Thymus (tissue), 11 donors: ENCODE results near the gene DHRS4. TPM values are rescaled to one million over a fixed set of nuclear protein-coding genes. Genes with fewer than 3 reads are reported as not detected.
"Not testable (repeated sequence)": the region's sequence is repeated elsewhere in the genome, so short reads cannot be mapped to it uniquely, and the experiment has no call there.

ENCODE experiments used
- DNase-seq, 9 donors: peaks; one replicate each; pipeline ENCODE4 v3.0.0-alpha.2; 2013; ENCODE audit warnings: low spot score in 9 of 9, low read depth in 6 of 9, missing footprints in 1 of 9
- H3K27ac ChIP-seq, 2 donors: one replicate each; pipeline ENCODE4 v1.5.1; 2013; ENCODE audit warnings: control low read depth in 1 of 2, low read depth in 1 of 2, low read length in 1 of 2, mild to moderate bottlenecking in 1 of 2, moderate library complexity in 1 of 2
- H3K27me3 ChIP-seq, 2 donors: one replicate each; pipeline ENCODE4 v1.5.1; 2013; ENCODE audit warnings: low read length in 1 of 2; ENCODE audit not compliant: control insufficient read depth in 2 of 2, insufficient read depth in 1 of 2
- H3K36me3 ChIP-seq, 2 donors: one replicate each; pipeline ENCODE4 v1.5.1; 2013; ENCODE audit warnings: low read length in 1 of 2, mild to moderate bottlenecking in 1 of 2, moderate library complexity in 1 of 2; ENCODE audit not compliant: control insufficient read depth in 2 of 2, insufficient read depth in 2 of 2
- H3K4me1 ChIP-seq, 2 donors: one replicate each; pipeline ENCODE4 v1.5.1; 2013; ENCODE audit warnings: low read length in 2 of 2; ENCODE audit not compliant: control insufficient read depth in 2 of 2, insufficient read depth in 2 of 2
- H3K4me3 ChIP-seq, 2 donors: one replicate each; pipeline ENCODE4 v1.5.1; 2013; ENCODE audit warnings: low read length in 2 of 2, control low read depth in 1 of 2, mild to moderate bottlenecking in 1 of 2
- H3K9me3 ChIP-seq, 2 donors: one replicate each; pipeline ENCODE4 v1.5.1; 2013; ENCODE audit warnings: low read length in 1 of 2, mild to moderate bottlenecking in 1 of 2; ENCODE audit not compliant: control insufficient read depth in 2 of 2, insufficient read depth in 1 of 2
- WGBS: extraction: QIAGEN DNeasy Blood & Tissue Kit; methylation state at CpG from one replicate; pipeline ENCODE4 v1.1.7; 2013; 5-methylcytosine and 5-hydroxymethylcytosine counted together
- polyA plus RNA-seq: library from polyadenylated mRNA; stranded (reverse); fragments of 200-250 nt; gene quantifications from one replicate; pipeline ENCODE4 v1.2.3, GENCODE V29; 2013
- total RNA-seq: library from RNA; stranded (reverse); fragments of 120-200 nt; gene quantifications from one replicate; pipeline ENCODE4 v1.2.4, GENCODE V29; 2013
- donor health status: healthy.

The DHRS4 gene
- total and polyA plus RNA-seq, 2 donors, result 23.6 to 28.3 TPM

DNA sequence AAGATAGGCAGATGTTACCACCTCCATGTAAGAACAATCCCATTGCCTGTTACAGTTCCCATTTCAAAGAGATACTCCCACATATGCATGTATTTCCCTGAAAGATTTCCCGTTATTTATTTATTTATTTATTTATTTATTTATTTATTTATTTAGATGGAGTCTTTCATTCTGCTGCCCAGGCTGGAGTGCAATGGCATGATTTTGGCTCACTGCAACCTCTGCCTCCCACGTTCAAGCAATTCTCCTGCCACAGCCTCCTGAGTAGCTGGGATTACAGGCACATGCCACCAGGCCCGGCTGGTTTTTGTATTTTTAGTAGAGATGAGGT, 2.5 kb upstream of the DHRS4 start:
- not testable (repeated sequence) for H3K27ac ChIP-seq, H3K4me1 ChIP-seq, H3K27me3 ChIP-seq, H3K9me3 ChIP-seq, H3K36me3 ChIP-seq, H3K4me3 ChIP-seq, DNase-seq
- WGBS, result 94% methylated on average over 3 of the region's 3 CpGs

DNA sequence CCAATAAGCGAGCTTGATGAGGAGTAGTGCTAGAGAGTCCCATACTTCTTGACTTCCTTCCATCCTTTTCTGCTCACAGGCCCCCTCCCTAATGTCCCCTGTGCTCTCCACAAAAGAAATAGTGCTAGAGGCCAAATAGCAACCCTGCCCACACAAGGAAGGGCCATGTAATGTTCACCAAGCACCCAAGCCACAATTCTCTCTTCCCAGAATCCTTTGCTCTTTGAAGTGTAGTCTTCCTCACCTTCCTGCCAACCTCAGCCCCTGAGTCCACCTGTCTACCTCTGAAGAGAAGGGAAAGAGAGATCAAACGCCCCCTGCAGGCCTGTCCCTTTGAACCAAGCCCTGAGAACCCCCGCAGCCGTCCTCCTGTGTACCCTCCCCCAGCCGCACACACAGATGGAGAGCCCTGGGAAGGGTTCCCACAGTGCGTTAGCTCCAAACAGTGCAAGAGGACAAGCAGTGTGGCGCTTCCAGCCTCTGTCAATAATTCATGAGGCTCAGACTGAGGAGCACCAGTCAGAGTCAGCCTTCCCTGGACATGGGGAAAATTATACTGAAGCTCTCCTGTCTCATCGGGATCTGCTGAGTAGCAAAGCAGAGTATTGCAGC, 1.9 kb upstream of the DHRS4 start:
- Histone ChIP-seq H3K27ac (no peak overlapping the region), H3K4me3 (no peak overlapping the region), H3K36me3 (no peaks in the 10 kb centered on the region), H3K9me3 (peaks cover 0 to 3% of the 10 kb centered on the region in 2 donors), H3K4me1 (peaks cover 0 to 7% of the 10 kb centered on the region in 2 donors), H3K27me3 (no peaks in the 10 kb centered on the region)
- WGBS, result 89% methylated on average over 8 of the region's 8 CpGs
- DNase-seq, result no peak

DNA sequence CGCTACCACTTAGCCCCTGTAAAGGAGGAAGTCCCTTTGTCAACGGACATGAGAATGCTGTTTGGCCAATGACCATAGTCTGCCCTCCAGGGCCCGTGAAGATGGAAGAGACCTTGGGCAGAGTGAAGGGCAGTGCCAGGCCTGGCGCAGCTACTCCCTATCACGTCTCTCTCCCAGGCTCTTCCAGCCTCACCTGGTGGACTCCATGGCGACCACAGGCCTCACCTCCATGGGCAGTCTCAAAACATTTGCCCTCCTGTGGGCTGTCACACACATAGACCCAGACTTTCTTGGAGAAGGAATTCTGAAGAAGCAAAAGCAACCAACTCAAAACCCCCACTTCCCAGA, 480 bp upstream of the DHRS4 start:
- H3K27me3 ChIP-seq, H3K27ac ChIP-seq, DNase-seq, H3K4me1 ChIP-seq, H3K9me3 ChIP-seq, H3K36me3 ChIP-seq: not testable (repeated sequence)
- peak overlapping the region; percentile 69 to 72 for H3K4me3 ChIP-seq
- 69% methylated on average over 6 of the region's 6 CpGs for WGBS

DNA sequence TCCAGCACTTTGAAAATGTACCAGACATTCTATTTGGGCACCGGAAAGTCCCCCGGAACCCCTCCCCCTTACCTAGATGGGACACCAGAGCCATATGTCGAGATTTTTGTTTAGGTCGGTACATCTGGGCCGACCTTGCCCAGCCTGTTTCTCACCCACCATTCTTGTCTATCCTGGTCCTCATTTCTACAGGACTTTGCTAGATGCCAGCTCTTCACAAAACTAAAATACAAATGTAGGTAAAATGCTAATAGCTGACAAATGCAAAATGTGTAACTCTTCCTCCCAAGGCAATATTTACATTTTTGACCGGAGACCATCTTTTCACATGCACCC, 677 bp downstream of the DHRS4 start:
- 21% methylated on average over 6 of the region's 6 CpGs for WGBS
- peak overlapping the region; percentile 69 to 72 for H3K4me3 ChIP-seq
- not testable (repeated sequence) for H3K27ac ChIP-seq, H3K9me3 ChIP-seq, DNase-seq, H3K36me3 ChIP-seq, H3K4me1 ChIP-seq, H3K27me3 ChIP-seq

DNA sequence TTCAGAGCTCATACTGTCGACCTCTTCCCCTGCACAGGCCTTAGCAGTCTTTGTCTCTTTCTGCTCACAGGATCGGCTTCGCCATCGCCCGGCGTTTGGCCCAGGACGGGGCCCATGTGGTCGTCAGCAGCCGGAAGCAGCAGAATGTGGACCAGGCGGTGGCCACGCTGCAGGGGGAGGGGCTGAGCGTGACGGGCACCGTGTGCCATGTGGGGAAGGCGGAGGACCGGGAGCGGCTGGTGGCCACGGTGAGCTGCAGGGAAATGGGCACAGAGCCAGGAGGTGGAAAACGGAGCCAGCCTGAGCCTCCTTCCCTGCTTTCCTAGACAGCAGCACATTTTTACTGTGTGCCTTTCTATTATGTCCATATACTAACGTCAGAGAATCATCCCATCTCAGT, 1.4 kb downstream of the DHRS4 start:
- not testable (repeated sequence) for H3K36me3 ChIP-seq, DNase-seq, H3K27me3 ChIP-seq, H3K27ac ChIP-seq, H3K4me1 ChIP-seq, H3K9me3 ChIP-seq, H3K4me3 ChIP-seq
- WGBS, result 90% methylated on average over 20 of the region's 20 CpGs

DNA sequence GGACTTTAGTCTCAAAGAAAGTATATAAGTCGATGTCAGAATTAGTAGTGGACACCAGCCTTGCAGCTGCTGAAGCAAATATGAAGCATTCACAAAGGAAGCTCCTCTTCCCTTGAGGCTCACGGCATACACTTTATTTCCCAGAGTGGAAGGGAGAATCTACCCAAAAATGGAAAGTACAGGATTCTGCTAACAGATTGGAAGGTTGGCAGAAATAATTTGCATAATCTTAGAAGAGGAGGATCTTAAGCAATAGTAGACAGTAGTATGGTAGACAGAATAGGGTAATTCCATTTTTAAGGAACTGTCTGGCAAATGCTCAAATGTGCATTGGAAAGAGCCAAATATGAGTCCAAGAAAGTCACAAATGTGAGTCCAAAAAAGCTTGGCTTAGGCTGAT, 2.2 kb downstream of the DHRS4 start:
- 96% methylated on average over 2 of the region's 2 CpGs for WGBS
- H3K27me3 ChIP-seq, H3K9me3 ChIP-seq, H3K27ac ChIP-seq, DNase-seq, H3K4me3 ChIP-seq, H3K36me3 ChIP-seq, H3K4me1 ChIP-seq: not testable (repeated sequence)

DNA sequence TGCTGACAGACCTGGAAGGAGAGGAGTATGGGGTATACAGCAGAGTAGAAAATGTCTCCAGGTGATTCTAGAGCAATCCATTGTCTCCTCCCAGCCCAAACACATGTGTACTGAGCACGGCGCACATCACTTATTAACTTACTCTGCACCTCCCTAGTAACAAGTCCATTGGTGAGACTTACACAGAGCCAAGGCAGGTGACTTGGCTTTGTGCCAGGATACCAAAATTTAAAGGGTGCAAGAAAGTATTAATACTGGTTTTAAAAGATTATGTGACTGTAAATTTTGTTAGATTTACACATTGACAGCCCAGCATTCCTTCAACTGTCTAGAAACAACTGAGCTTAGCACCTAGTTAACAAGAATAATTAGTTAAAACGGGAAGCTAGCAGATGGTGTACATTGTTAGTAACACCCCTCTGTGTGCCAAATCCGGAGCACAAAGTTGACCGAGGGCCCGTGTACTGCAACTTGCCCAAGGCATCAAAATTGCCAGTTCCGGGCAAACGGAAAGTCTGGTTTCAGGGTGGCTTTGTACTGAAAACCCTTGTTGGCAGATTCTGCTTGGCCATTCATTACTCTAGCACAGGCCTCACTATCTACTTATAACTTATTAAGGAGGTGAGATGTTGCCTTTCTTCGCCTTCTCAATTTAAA, 4.5 kb downstream of the DHRS4 start:
- H3K4me3 ChIP-seq, H3K4me1 ChIP-seq, H3K36me3 ChIP-seq, DNase-seq, H3K27ac ChIP-seq, H3K27me3 ChIP-seq, H3K9me3 ChIP-seq: not testable (repeated sequence)
- WGBS, result 98% methylated on average over 9 of the region's 9 CpGs

DNA sequence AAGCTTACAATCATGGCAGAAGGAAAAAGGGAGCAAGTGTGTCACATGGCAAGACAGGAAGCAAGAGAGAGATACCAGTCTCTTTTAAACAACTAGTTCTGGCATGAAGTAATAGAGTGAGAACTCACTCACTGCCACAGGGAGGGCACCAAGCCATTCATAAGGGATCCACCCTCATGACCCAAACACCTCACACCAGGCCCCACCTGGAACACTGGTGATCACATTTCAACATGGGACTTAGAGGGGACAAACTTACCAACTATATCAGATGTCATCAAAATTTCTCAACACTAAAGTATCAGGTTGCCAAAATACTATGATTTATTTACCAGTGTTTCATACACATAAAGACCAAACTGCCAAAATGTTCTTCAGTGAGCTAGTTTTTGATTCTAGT, 7.3 kb downstream of the DHRS4 start:
- H3K27ac ChIP-seq, DNase-seq, H3K4me3 ChIP-seq, H3K27me3 ChIP-seq, H3K36me3 ChIP-seq, H3K4me1 ChIP-seq, H3K9me3 ChIP-seq: not testable (repeated sequence)

DNA sequence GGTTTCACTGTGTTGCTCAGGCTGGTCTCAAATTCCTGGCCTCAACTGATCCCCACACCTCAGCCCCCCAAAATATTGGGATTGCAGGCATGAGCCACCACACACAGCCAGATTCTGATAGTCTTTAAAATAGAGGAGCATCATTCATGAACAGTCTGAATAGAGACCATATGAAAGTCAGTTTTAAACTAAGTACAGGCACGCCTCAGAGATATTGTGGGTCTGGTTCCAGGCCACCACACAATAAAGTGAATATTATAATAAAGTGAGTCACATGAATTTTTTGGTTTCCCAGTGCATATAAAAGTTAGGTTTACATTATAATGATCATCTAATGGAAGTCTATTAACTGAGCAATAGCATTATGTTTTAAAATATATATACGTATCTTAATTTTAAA, 8.1 kb downstream of the DHRS4 start:
- H3K36me3 ChIP-seq, H3K4me3 ChIP-seq, DNase-seq, H3K4me1 ChIP-seq, H3K27me3 ChIP-seq, H3K9me3 ChIP-seq, H3K27ac ChIP-seq: not testable (repeated sequence)
- 94% methylated on average over 1 of the region's 2 CpGs for WGBS

DNA sequence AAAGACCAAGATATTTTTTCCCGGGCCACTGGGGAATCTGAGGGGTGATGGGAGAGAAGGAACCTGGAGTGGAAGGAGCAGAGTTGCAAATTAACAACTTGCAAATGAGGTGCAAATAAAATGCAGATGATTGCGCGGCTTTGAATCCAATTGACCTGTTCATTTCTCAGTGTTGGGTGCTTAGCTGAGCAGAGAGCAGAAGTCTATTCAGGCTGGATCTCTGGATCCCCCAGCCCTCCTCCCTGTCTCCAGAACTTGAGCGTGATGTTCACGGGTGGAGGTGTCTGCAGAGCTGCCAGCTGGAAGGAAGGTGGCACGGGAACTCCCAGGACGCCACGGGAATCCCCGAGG, 15.5 kb downstream of the DHRS4 start:
- H3K4me1 ChIP-seq, H3K36me3 ChIP-seq, H3K9me3 ChIP-seq, H3K4me3 ChIP-seq, H3K27me3 ChIP-seq, DNase-seq, H3K27ac ChIP-seq: not testable (repeated sequence)
- WGBS, result 100% methylated on average over 1 of the region's 9 CpGs
